ENCODE data around the gene RTL10.

The RTL10 gene

GRCh38 chr22:19823191-19823901 is 31.3 kb downstream of the RTL10 start:
- no peak for DNase-seq (ENCODE audit: low spot score)

DNA sequence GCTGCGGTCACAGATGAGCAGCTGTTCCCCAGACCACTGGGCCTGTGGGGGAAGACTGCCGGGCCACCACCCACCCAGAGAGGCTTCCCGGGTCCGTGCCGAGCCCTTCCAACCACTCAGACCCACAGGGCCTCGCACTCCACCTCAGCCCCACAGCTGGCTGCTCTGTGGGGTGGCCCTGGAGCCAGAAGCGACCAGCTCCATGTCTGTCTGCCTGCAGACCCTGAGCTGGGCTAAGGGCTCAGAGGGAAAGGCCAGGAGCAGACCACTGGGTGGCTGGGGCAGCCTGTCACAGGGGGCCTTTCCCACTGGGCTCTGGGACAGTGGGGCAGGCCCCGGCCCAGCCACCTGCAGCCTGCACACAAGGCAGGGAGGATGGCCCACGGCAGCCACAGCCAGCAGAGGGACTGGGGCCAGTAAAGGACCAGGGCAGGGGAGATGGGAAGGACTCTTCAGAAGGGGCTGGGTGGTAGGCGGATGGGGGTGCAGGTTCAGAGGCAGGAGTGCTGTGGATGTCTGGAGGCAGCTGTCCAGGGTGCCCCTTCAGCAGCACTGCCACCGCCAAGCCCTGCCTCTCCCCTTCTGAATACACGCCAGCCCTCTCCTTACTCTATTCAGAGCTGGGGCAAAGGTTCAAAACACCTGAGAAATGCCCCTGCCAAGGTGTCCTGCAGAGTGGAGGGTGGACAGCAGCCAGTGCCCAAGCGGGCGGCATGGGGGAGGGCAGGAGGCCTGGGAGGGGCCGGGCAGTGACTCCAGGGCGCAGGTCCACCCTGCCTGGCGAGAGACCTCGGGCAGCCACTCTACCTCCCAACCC is 32.2 kb downstream of the RTL10 start:
- no peak for DNase-seq (ENCODE audit: low spot score)

DNA sequence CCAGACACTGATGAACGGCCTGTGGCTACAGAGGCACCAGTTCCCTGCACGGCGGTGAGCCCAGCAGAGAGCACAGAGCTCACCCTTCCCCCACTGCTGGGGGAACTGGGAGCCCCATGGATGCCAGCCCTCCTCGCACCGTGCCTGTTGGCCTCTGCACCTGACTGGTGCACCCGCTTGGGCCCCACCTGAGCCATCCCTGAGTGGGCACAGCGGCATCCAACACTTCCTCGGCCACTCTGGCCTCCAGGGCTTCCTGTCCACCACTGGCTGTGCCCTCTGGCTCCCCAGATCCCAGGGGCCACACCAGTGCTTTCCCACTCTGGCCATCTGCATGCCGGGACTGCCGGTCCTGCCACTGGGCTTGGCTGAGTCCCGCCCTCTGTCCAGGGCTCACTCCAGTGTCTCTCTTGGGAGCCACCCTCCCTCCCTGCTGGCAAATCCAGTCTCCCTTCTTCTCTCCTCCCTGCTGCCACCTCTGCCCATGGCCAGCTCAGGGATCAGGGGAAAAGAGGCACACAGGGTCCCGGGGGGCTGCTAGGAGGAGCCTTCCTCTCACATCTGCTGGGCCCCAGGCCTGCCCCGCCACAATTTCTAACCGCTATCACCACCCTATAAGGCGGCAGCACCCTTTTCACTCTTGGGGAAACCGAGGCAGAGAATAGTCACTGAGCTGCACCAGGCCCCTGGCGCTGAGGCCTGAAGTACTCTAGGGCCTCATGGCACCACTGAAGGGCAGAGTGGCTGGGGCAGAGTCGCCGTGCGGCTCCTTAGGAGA is 33.0 kb downstream of the RTL10 start:
- no peak for DNase-seq (ENCODE audit: low spot score)

DNA sequence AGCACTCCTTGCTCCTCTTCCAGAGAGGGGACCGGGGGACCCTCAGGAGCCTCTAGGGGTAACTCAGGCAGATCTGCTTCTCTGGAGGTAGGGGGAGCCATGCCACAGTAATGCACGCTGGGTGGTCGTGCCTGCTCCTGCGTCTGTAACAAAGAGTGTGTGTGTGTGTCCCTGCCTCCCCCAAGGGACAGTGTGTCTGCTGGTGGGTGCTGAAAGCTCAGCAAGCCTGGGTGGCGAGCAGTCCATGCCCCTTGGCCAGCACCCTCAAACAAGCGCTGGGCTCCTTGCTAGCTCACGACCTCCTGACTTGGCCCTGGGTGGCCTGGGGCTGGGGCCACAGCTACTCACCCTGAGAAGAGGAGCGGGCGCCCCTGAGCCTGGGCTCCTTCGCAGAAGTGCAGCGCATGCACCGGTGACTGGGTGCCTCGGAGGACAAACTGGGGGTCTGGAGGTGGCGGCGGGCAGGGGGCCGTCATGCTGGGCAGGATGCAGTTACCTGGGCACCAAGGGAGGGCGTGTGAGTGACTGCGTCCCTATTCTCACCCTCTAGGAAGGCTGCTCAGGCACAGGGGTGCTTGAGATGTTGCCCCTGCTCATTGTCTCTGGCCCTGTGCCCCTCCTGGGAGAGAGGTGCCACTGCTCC is 33.7 kb downstream of the RTL10 start:
- no peak for DNase-seq (ENCODE audit: low spot score)

DNA sequence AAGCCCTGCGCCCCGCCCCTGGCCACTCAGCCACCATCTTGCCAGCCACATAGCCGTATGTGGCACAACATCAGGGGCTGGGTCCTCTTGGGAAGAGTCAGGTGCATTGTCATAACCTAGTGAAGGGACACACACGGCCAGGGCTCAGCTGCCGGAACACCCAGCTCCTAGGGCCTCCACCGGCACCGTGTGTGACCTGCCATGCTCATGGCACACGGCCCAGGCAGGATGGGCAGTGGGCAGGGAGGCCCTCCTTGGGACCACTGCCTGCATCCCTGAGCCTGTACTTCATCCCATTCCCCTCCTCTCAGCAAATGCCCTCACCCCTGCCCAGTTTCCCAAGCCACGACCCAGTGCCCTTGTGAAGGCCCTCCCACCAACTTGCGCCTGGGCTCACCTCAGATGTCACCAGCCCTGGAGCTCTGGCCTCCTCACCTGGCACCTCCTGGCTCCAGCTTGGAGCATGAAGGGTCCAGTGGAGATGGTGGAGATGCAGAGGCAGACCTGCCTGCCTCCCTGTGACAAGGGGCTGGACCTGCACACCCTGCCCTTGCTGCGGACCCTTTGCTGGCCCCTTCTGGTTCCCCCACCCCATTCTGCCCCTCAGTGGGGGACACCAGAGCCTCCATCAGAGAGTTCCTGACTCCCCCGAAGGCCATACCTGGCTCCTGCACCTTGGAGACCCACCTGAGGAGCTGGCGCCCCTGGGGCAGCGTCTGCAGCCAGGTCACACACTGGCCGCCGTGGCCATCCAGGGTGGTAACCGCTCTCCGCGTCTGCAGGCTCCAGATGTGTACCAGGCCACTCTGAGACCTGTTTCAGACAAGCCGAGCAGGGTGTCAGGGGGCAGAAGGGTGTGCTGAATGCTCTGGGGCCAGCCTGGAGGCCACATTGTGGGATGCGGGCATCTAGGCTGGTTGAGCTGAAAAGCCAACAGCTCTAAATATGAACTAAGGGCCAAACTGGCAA is 34.5 kb downstream of the RTL10 start:
- no peak for DNase-seq (ENCODE audit: low spot score)

DNA sequence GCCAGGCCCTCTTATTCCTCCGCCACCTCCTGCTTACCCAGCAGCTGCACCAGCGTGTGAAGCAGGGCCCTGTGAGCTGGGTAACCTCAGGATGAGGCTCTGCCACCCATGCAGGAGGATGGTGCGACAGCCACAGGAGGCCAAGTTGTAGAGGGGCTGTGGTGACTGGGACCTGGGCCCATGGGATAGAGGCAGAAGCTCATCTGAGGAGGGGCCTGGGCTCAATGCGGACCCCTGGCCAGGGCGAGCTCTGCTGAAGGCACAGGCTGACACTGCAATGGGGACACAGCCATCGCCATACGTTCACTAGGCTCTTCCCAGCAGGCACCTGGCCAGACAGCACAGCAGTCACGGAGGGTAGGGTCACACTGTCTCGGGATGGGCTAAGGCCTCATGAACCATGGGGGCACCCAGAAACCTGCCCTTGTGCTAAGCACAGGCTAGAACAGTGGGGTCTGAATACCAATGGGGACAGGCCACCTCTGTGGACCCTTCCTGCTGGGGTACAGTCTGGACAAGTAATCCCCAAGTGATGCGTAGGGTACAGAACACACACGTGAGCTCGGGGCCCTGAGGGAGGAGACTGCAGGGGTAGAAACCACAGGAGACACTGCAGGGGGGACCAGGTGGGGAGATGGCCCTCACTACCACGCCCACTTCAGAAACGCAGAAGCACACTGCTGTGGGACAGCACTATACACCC is 35.3 kb downstream of the RTL10 start:
- DNase-seq (ENCODE audit: low spot score): no peak

- no peak for DNase-seq (ENCODE audit: low spot score)
Measured at GRCh38 chr22:19818324-19819207, 36.1 kb downstream of the RTL10 start.

GRCh38 chr22:19816372-19817119 is 38.1 kb downstream of the RTL10 start:
- DNase-seq (ENCODE audit: low spot score): no peak

GRCh38 chr22:19815823-19816290 is 38.8 kb downstream of the RTL10 start:
- no peak for DNase-seq (ENCODE audit: low spot score)

DNA sequence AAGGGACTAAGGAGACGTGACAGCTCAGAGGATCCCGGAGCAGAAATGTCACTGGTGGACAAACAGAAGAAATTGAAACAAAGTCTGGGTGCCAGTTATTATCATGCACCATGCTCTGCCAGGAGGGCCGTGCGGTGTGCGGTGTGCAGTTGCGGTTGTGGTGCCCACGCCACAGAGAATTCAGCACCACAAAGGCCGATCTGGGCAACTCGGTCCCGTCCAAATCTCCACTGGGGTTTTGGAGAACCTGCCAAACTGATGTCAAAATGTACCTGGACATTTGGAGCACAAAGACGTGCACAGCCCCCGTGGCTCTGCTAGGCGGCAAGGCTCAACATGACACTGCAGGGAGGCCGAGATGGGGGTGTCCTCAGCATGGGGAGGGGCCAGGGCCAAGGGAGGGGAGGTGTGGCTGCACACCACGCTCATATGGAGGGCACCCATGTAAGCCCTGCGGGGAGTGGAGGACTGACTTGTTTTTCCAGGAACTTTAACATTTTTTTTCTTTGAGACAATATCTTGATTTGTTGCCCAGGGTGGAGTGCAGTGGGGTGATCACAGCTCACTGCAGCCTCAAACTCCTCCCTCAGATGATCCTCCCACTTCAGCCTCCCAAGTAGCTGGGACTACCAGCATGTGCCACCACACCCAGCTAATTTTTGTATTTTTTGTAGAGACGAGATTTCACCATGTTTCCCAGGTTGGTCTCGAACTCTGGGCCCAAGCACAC is 39.4 kb downstream of the RTL10 start:
- no peak for DNase-seq (ENCODE audit: low spot score)

DNA sequence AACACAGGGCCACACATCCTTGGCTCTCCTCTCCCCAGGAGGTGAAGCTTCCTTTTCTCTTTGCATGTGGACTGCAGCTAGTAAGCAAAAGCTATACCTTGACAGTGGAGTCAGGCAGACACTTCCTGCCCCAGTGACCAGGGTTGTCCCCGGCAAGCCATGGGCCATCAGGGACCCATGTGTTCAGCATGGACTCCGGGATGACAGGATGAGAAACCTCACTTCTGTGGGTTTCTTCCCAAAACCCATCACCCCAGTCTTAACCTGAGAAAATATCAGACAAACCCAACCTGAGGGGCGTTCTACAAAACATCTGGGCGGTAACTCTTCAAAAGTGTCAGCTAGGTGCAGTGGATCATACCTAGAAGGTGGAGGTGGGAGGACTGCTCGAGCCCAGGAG is 40.2 kb downstream of the RTL10 start:
- no peak for DNase-seq (ENCODE audit: low spot score)

DNA sequence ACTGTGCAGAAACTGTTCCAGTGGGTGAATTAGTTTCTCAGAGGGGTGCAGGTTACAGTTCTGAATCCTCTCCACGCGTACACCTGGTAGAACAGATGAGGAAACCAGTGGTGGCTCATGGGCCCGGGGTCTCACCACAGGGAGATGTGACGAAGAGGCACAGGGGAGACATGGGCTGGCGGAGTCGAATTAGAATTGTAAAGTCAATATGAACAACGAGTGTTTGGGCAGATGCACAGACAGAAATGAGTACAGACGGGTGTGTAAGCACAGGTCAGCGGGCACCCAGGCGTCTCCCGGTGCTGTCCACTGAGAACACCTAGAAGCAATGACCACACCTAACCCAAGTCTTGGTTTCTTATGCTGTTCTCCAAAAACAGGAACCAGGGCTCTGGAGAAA is 41.8 kb downstream of the RTL10 start:
- no peak for DNase-seq (ENCODE audit: low spot score)

DNA sequence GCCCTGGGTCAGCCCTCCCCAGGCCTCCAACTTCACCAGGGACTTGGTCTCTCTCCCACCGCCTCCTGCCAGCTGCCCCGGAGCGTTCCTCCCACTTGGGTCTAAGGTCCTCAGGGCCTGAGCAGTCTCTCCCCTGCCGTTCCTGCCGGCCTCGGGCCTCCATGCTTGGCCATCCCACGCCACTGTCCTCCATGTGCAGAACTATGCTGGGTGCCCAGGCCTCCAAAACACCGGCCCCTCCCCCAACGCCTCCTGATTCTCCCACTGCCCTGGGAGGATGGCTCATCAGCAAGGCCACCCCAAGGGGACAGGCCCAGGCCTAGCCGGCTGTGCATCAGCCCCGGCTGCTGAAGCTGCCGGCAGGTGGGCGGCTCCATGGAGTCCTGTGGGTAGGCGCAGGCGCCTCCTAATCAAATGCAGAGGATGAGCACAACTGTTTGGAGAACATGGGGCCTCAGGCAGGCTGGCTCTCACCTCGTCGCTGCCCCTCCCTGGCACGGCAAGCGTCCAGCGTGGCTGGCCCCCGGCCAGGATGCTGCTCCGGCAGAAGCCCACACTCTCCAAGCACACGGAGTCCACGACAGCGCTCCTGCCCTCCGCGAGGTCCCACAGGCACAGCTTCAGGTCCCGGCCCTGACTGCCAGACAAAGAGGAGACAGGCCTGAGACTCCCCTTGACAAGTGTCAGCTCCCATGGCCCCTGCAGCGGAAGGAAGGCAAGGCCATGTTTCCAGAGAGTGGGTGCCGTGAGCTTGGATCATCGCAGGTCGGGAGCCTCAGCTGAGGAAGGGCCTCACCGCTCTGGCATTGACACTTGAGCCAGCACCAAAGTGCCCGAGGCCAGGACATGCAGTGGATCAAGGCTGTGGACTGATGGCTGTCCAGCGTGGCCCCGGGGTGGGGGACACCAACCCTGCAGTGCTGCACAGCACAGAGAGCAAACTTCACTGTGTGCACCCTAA is 42.6 kb downstream of the RTL10 start:
- no peak for DNase-seq (ENCODE audit: low spot score)

DNA sequence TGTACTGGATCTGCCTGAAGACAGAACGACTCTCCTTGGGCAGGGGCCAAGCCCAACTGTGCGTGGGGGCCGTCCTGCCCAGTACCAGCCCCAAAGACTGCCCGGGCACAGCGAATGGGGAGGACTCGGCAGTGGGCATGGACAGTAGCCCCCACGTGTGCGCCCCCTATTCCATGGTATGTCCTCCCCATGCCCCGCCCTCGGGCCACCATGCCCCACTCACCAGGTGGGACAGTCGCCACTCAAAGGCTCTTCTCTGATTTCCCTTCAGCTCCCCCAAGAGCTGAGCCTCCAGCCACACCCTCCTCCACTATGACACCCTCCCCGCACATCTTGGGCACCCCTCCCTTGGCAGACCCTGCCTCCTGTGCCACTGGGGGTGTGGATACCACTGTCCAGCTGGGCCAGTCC is 43.5 kb downstream of the RTL10 start:
- DNase-seq (ENCODE audit: low spot score): no peak

GRCh38 chr22:19810381-19811201 is 44.1 kb downstream of the RTL10 start:
- DNase-seq (ENCODE audit: low spot score): no peak

GRCh38 chr22:19809741-19810140 is 44.9 kb downstream of the RTL10 start:
- no peak for DNase-seq (ENCODE audit: low spot score)
